CD4-positive, alpha-beta T cell (primary cell): ENCODE results near the gene COLGALT1. TPM values are rescaled to one million over a fixed set of nuclear protein-coding genes. Genes with fewer than 3 reads are reported as not detected.
A peak's percentile ranks its signal among the peaks of the same experiment; 100 is the strongest.
"Not testable (repeated sequence)": the region's sequence is repeated elsewhere in the genome, so short reads cannot be mapped to it uniquely, and the experiment has no call there.

Experiments used
- ATAC-seq: fragments of 200-7000 bp; cut with Tn5 transposase; one replicate; pipeline ENCODE4 v1.10.0; 2022; ENCODE audit warnings: mild to moderate bottlenecking; ENCODE audit not compliant: poor library complexity
- CTCF ChIA-PET: fragments of 350-600 bp; sonication (Branson Sonifier 250); formaldehyde crosslinking; loops from one replicate; lab custom pipeline; 2021; ENCODE audit warnings: antibody characterized with exemption, inconsistent platforms; lab: Charles Lee
- POLR2A ChIA-PET: fragments of 350-600 bp; sonication (Branson Sonifier 250); formaldehyde crosslinking; loops from one replicate; lab custom pipeline; 2021; ENCODE audit warnings: antibody characterized with exemption, inconsistent platforms; lab: Charles Lee
- DNase-seq, 14 experiments: peaks; one replicate each; pipeline ENCODE4 v3.0.0-alpha.2; 2013 to 2020; ENCODE audit warnings: mixed read lengths in 2 of 14
- H3K27ac ChIP-seq, 2 donors: one replicate each; pipeline versions ENCODE4 v1.5.1 to v1.7.0; 2013; ENCODE audit warnings: low read length in 2 of 2, low read depth in 1 of 2, mild to moderate bottlenecking in 1 of 2
- H3K27me3 ChIP-seq, 2 experiments: 1 replicate in 1 of 2; 2 replicates in 1 of 2; pipeline versions ENCODE4 v1.6.1 to v1.7.0; 2013; ENCODE audit warnings: low read length in 2 of 2, control low read depth in 1 of 2, mild to moderate bottlenecking in 1 of 2, moderate library complexity in 1 of 2; ENCODE audit not compliant: insufficient read depth in 2 of 2, control insufficient read depth in 1 of 2
- H3K36me3 ChIP-seq: one replicate; pipeline ENCODE4 v1.6.1; 2013; ENCODE audit warnings: low read length, control low read depth; ENCODE audit not compliant: insufficient read depth
- H3K4me1 ChIP-seq: one replicate; pipeline ENCODE4 v1.6.1; 2013; ENCODE audit warnings: low read length, control low read depth; ENCODE audit not compliant: insufficient read depth
- H3K4me3 ChIP-seq: one replicate; pipeline ENCODE4 v1.5.1; 2013; ENCODE audit warnings: mild to moderate bottlenecking, low read length, moderate library complexity
- H3K9me3 ChIP-seq, 2 experiments: 1 replicate in 1 of 2; 2 replicates in 1 of 2; pipeline versions ENCODE4 v1.6.1 to v1.7.0; 2013; ENCODE audit warnings: low read length in 2 of 2, mild to moderate bottlenecking in 2 of 2, control low read depth in 1 of 2, moderate library complexity in 1 of 2; ENCODE audit not compliant: control insufficient read depth in 1 of 2, insufficient read depth in 1 of 2
- H3K27ac Mint-ChIP-seq: one replicate; pipeline ENCODE4 v1.8.0; 2020; ENCODE audit warnings: mixed read lengths
- H3K27me3 Mint-ChIP-seq: one replicate; pipeline ENCODE4 v1.8.0; 2021; ENCODE audit warnings: mixed read lengths
- H3K36me3 Mint-ChIP-seq: one replicate; pipeline ENCODE4 v1.8.0; 2021; ENCODE audit warnings: low read depth, mixed read lengths
- H3K4me1 Mint-ChIP-seq: one replicate; pipeline ENCODE4 v1.8.0; 2021; ENCODE audit warnings: low read depth, mixed read lengths
- H3K4me3 Mint-ChIP-seq: one replicate; pipeline ENCODE4 v1.8.0; 2020; ENCODE audit warnings: mild to moderate bottlenecking, mixed read lengths
- H3K9me3 Mint-ChIP-seq: one replicate; pipeline ENCODE4 v1.8.0; 2020; ENCODE audit warnings: mixed read lengths
- CTCF ChIP-seq: fragments of 200-600 bp; IDR thresholded peaks from one replicate; pipeline ENCODE4 v1.8.0; 2022; ENCODE audit warnings: antibody characterized with exemption, mild to moderate bottlenecking
- intact Hi-C, 2 experiments: fragments of 100-400 bp; cut with DNase I in 1 of 2; cut with micrococcal nuclease in 1 of 2; formaldehyde crosslinking; loops; one replicate each; pipeline versions ENCODE4 v1.15.1 to v1.9.0; 2023 to 2025; cut with DNase I, micrococcal nuclease
- polyA plus RNA-seq, 2 donors: library from polyadenylated mRNA; unstranded; fragments of 120-200 nt; gene quantifications; one replicate each; pipeline ENCODE4 v1.2.1, GENCODE V29; 2013
- total RNA-seq, 174 experiments: library from RNA in 2 of 174; stranded (reverse) in 2 of 174; gene quantifications; one replicate each; pipeline ENCODE4 v1.2.3 and lab custom pipeline; 2021 to 2026

The COLGALT1 gene
- total RNA-seq (10 to 100 TPM; 30.3 to 30.6 TPM), total RNA-seq (lab: John Stamatoyannopoulos, UW) (31.8 to 224 (median 84.6) reads per million in 172 experiments)
- 33.8 TPM for polyA plus RNA-seq (2013, experiment 1 of 2)
- polyA plus RNA-seq (2013, experiment 2 of 2) = 41.2 TPM

GRCh38 chr19:17555480-17555928 is at the start of gene COLGALT1:
TSS of gene COLGALT1 (plus strand) at chr19:17555649. CDS start at chr19:17555714, 65 bp downstream.
- Mint-ChIP-seq H3K27me3 (no peaks in the 10 kb centered on the region), H3K9me3 (no peaks in the 10 kb centered on the region), H3K36me3 (peaks cover 14% of the 10 kb centered on the region), H3K27ac (peak within 1 kb of the TSS; percentile 67), H3K4me3 (peak within 1 kb of the TSS; percentile 87), H3K4me1 (peaks cover 21% of the 10 kb centered on the region)
- Histone ChIP-seq H3K27me3 (no peaks in the 10 kb centered on the region), H3K36me3 (peaks cover 20% of the 10 kb centered on the region), H3K4me1 (peaks cover 24% of the 10 kb centered on the region), H3K9me3 (no peaks in the 10 kb centered on the region), H3K4me3 (peak within 1 kb of the TSS; percentile 94), H3K27ac (peak within 1 kb of the TSS in 1 of 2 donors; percentile 7)
- ChIA-PET CTCF (interaction anchor here (0.7 to 2.5 kb wide), 2 partner anchors 18 to 773 kb away, joined by 4 to 8 read pairs; no protein-coding TSS in a partner anchor), POLR2A (no interaction called here)
- TF ChIP-seq CTCF = no peak
- DNase-seq (peak; percentile 94 to 100 (median 98)), ATAC-seq (peak; percentile 98)
- intact Hi-C loops = loop anchor here (1.0 to 10.0 kb wide), 7 partner anchors 16 to 1852 kb away; partner anchors contain the start of genes GATAD2A (in 1 of the 2), MAP1S (in 1 of the 2) and PGLS (in 1 of the 2)

GRCh38 chr19:17506745-17507144 is 48.7 kb upstream of the COLGALT1 start:
- no peak overlapping the region for H3K27ac Mint-ChIP-seq
- peaks cover 16% of the 10 kb centered on the region for H3K4me1 Mint-ChIP-seq
- ATAC-seq (no peak), DNase-seq (no peak)
- H3K36me3 ChIP-seq = peaks cover 8% of the 10 kb centered on the region
- no peaks in the 10 kb centered on the region for H3K27me3 Mint-ChIP-seq
- H3K27ac ChIP-seq = no peak overlapping the region
- intact Hi-C loops = no loop called here
- H3K36me3 Mint-ChIP-seq = peaks cover 4% of the 10 kb centered on the region
- H3K4me3 Mint-ChIP-seq = no peak overlapping the region
- TF ChIP-seq CTCF = no peak
- H3K9me3 Mint-ChIP-seq = no peaks in the 10 kb centered on the region
- H3K4me3 ChIP-seq = no peak overlapping the region
- H3K27me3 ChIP-seq = no peaks in the 10 kb centered on the region
- POLR2A ChIA-PET = no interaction called here
- H3K4me1 ChIP-seq = peaks cover 9% of the 10 kb centered on the region
- CTCF ChIA-PET = no interaction called here
- no peaks in the 10 kb centered on the region for H3K9me3 ChIP-seq

- H3K27me3 Mint-ChIP-seq, intact Hi-C loops, DNase-seq, H3K27ac Mint-ChIP-seq, H3K27ac ChIP-seq, H3K4me3 ChIP-seq, ATAC-seq, H3K36me3 ChIP-seq, H3K27me3 ChIP-seq, H3K4me3 Mint-ChIP-seq, H3K9me3 Mint-ChIP-seq, H3K9me3 ChIP-seq: not testable (repeated sequence)
- peaks cover 19% of the 10 kb centered on the region for H3K4me1 ChIP-seq
- POLR2A ChIA-PET = interaction anchor here (1.7 kb wide), 1 partner anchor 15 kb away, joined by 4 read pairs; no protein-coding TSS in a partner anchor
- CTCF ChIA-PET = interaction anchor here (6.6 kb wide), 1 partner anchor 12 kb away, joined by 38 read pairs; no protein-coding TSS in a partner anchor
- peaks cover 25% of the 10 kb centered on the region for H3K4me1 Mint-ChIP-seq
- H3K36me3 Mint-ChIP-seq = peaks cover 12% of the 10 kb centered on the region
These were observed 46.9 kb upstream of the COLGALT1 start for GRCh38 chr19:17508558-17508933.
